HG03575 (cell line): ENCODE data around the gene NAA20.
"Not testable (repeated sequence)": the region's sequence is repeated elsewhere in the genome, so short reads cannot be mapped to it uniquely, and the experiment has no call there.

ENCODE experiments used
- ATAC-seq: cut with Tn5 transposase; IDR thresholded peaks from one replicate; pipeline ENCODE4 v1.9.1; 2021; ENCODE audit not compliant: unreplicated experiment, insufficient number of reproducible peaks, low FRiP score; ENCODE audit errors: extremely low read depth

Gene NAA20

DNA sequence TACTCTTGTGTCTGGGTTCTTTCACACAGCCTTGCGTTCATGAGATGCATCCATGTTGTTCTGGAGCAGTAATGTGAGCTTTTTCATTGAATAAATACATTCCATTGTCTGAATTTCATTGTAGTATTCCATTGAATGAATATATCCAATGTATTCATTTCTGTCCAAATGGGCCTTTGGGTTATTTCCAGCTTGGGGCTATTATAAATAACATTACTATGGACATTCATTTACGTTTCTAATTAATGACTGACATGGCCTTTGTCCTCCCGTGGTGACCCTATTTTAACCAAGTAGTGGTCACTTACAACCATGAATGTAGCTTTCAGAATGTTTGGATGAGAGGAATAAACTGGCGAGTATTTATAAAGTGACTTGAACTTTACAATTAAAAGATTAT is 30.1 kb upstream of the NAA20 start:
- no peak for ATAC-seq

DNA sequence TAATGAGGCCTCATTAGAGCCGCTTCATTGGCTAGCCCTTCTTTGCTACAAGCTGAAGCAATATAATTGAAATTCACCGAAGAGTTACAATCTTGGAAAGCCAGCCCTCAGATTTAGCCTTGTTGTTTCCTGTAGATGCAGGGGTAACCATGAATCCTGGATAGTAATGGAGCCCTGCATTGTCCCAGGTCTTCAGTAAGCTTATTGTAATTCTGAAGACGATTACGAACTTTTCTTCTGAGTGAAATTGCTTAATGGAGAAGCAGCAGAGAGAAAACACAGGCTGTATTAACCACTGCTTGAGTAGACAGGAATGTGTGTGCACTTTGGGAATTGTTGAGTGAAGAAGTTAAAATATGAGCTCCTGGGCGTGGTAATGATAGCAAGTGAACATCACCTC is 26.3 kb upstream of the NAA20 start:
- ATAC-seq = no peak

DNA sequence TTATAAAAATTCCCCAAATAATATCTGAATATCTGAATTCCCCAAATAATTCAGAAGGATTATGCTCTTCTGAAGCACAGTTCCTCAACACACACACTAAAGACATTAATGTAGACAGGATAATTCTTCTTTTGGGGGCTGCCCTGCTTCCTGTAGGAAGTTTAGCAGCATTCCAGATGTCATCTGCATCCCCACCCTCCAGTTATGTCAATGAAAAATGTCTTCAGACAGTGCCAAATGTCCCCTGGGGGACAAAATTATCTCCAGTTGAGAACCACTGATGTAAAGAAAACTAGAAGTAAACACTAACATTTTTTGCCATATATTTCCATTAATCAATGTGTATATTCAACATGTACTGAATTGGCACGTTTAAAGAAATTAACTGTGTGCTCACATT is 25.9 kb upstream of the NAA20 start:
- no peak for ATAC-seq

DNA sequence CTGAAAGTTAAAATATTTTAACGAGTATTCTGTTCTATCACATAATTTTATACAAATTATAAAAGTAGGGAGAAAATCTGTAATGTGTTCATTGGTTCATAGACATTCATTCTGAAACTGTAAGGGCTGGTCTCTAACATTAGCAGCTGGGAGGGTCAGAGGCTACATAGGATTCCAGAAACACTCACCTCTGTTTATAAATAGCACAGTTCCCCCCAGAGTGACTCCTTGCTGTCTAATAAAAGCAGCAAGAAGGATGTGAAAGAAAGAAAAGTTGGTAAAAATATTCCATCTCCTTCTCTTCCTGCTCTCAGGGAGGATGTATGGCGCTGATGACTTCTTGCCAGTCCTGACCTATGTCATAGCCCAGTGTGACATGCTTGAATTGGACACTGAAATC is 25.3 kb upstream of the NAA20 start:
- ATAC-seq = no peak

DNA sequence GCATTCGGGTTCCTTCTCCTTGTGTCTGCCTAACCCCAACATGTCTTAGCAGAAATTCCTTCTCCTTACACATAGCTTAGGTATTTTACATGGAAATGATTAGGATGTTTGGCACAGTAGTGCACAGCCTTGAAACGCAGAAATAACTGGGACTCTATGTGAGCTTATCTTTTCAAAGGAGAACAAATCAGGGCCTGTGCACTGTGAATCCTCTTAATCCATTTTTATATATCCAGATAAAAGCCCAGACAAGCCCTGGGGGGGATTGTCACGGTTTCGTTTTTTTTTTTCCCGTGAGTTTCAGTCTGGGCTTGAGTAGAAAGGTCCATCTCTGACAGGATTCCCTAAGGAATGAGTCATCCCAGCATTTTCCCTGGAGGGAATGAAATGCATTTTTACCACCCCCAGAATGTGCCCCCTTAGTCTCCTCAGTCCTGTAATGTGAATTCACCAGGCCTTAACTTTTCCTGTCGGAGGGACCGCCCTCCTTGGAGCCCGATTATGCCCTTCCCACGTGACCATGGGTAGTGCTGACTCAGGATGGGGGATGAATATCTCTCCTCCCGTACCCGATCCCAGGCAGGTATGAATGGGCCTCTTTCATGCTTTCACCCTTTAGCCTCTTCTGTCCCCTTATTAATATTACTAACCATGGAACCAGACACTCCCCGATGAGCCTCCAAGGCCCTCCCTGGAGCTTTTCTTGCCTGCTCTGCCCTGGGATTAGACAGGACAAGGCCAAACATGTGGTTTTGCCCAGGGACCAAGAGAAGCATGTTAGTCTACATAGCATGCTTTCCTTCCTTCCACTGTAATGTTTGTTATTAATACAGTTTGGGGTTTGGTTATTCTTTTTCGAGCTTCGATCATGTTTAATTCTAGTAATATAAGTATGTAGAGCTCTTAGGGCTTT is 23.9 kb upstream of the NAA20 start:
- no peak for ATAC-seq

DNA sequence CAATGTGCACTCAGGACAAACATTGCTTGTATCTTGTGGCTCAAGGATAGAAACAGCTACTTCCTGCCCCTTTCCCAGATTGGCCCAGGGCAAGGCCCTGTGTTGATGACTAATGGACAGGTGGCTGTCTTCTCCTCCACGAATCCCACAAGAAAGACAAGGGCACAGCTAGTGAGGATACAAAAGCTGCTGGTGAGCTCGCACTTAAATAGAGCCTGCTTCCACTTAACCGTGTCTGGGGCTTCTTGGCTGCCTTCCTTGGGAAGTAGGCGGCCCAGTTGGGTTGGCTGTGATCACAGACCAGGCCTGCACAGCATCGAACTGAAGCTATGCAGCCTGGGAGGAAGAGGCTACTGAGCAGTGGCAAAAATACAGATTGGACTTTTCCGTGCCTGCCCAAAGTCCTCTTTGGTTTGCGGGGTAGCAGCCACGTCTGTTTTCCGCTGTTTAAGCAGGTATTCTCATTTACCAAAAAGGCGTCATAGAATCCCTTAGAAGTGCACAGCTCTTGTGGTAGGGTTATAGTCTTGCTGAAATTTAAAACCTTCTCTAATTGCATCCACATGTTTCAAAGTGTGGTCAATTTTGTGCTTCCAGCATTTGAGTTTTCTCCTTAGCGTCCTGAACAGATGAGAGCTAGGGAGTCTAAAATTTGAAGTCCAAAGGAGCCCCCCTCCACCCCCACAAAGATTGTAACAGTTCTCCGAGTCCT is 23.0 kb upstream of the NAA20 start:
- ATAC-seq = no peak

DNA sequence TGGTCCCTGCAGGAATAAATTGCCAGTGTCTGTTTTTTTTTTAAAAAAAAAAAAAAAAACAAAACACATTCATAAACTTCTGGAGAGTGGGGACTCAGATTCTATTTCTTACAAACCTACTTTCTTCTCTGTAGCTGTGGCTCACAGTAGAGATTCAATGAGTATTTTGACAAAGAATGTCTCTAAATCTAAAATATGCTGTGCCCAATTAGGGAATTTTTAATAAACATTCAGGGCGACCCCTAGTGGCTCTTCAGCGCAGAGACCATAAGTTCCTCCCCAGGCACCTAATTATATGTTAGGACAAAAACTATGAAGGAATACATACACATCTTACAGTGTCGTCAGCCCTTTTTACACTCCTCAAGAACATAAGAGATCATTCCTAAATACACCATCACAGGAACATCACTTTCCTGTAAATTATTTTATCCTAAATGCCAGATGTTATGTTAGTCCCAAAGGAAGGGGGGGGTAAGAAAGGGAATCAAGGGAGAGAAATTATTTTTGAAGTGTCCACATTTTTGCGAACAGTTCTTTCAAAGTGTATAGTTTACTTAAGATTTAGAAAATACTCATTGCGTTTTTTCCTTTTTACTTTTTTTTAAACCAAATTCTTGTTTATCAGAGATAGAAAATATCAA is 21.8 kb upstream of the NAA20 start:
- ATAC-seq = no peak

DNA sequence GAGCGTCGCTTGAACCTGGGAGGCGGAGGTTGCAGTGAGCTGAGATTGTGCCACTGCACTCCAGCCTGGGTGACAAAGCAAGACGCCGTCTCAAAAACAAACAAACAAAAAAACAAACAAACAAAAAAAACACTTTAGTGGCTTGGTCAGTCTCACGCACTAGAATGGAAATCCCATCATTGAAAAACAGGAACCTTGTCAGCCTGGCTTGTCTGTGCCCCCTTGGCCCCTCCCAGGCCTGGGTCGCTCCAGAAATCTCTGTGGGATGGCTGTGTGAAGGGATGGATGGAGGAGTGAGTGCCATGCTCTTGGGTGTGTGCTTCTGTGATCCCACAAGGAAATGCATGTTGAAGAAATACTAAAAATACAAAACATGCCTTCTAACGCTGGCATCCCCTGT is 20.9 kb upstream of the NAA20 start:
- ATAC-seq = no peak

DNA sequence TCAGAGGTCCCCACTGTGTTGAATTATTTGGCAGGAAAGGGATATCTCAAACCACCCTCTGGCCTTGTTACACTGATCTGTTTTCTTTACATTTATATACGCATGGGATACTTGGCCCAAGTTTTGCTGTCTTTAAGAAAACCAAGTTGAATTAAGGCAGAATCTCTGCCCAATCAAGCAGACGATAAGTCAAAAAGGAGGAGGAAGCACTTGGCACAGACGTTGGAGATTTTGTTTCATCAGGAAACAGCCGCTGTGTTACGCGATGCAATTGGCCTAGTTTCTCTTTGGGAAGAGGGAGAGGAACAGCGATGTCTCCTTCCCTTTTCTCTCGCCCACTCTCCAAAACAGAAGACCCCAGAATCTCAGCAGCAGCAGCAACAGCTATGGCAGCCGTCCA is 20.2 kb upstream of the NAA20 start:
- no peak for ATAC-seq

DNA sequence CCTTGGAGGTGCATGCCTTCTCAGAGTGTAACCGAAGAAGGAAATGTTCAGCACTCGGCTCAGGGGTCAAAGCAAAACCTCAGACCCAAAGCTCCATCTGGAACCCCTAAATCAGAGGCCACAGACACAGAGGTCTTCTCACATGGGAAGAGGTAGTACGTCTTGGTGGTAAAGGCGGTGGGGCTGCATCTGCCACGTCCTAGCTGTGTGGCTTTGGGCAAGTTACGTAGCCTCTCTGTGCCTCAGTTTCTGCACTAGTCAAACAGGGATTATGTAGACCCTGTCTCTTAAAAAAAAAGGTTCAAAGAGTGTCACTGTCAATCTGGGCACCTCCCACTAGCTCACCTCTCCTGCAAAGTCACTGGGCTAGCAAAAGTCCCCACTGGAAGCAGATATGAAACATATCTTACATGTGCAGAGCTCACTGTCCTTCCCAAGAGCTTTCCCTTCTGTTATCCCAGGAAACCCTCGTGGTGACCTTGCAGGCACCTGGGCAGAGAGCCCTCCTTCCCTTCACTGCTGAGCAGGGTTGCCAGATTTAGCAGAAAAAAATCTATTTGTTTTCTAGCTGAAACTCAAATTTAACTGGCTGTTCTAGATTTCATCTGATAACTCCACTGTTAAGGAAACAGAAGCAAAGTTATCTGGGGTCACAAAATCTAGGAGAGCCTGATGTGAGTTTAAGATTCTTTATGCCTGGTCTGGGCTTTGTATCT is 18.0 kb upstream of the NAA20 start:
- no peak for ATAC-seq

DNA sequence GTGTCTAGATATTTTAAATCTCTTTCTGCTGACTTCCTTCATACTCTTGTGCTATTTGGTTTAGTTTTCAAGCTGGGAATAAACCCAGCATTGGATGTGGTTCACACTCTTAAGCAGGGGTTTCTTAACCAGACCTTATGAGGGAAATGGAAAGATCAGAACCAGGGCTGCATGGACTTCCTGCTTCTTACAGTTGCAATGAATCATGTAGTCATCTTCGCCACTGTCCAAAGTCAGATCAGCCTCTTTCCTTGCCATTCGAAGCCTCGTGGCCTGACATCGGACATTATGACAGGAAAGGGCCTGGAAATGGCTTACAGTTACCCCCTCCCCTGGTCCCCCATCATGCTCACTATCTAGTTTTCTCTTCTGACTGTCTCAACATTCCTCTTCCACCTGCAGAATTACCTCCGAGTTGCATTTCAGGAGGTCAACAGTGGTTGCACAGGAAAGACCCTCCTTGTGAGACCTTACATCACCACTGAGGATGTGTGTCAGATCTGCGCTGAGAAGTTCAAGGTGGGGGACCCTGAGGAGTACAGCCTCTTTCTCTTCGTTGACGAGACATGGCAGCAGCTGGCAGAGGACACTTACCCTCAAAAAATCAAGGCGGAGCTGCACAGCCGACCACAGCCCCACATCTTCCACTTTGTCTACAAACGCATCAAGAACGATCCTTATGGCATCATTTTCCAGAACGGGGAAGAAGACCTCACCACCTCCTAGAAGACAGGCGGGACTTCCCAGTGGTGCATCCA is 16.8 kb upstream of the NAA20 start:
- ATAC-seq = no peak

DNA sequence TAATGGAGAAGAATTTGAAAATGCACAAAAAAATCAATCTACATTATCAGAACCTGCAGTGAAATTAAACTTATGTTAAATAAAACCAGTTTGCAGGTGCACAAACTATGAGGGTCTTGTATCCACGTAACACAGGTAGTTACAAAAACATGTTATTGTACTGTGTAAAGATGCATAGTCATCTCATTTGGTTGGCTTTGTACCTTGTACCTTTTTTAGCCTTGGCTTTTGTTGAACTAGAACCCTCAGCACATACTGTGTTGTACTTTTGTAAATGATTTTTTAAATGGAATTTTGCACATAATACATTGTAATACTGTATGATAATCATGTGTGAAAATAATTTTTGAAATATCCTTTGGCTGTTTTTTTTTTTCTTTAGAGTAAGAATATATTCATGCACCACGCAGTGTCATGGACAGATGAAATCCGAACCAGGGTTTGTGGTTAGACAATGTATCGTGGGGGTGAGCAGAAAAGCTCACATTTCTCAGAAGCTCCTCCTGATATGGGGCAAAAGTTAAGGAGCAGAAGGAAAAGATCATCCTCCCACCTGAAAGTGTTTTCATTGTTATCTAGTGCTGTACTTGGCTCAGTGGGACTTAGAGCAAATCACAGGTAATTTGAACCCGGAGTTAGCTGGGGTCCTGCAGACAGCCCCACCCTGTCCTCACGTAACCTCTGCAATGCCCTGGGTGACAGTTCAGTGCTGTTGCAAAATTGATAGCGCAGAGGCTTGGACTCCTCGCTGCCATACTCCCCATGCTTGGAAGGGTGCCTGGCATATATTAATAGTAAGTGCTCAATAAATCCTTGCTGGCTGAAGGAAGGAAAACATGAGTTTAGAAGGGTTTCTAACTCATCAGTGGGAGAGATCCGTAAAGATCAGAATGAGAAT is 14.8 kb upstream of the NAA20 start:
- ATAC-seq = no peak

DNA sequence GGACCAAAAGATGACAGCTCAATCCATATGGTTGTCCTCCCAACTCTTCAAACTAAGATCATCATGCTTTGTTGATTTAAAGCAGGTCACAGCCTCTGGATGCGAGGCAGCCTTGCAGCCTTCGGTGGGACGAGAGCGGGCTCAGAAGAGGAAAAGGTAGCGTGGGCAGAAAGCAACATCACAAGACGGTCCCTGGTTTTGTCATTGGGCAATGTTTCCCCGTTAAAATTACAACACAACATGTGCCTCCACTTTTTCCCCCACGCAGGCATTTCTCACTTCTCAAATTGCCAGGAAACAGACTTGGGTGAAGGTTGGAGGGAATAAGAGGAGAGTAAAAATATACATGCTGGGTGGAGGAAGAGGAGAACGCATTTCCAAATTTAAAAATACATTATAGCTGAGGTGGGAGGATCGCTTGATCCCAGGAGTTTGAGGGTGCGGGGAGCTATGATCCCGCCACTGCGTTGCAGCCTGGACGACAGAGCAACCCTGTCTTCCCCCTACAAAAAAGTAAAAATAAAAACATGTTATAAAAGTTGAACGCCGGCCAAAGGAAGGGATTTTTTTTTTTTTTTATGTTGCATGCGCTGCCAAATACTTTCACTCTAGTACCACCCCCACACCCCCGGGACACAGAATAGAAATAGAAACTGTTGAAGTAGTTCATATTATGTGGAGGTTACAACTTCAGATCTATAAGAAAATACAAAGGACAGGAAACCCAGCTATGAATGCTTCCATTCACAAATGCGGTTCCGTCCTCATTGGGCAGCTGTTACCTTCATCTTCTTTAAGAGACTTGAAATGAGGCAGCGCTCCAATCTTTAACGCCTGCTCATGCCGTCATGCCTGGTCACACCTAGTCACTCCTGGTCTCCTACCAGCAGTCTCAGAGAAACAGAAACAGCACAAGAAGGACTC is 13.9 kb upstream of the NAA20 start:
- no peak for ATAC-seq

DNA sequence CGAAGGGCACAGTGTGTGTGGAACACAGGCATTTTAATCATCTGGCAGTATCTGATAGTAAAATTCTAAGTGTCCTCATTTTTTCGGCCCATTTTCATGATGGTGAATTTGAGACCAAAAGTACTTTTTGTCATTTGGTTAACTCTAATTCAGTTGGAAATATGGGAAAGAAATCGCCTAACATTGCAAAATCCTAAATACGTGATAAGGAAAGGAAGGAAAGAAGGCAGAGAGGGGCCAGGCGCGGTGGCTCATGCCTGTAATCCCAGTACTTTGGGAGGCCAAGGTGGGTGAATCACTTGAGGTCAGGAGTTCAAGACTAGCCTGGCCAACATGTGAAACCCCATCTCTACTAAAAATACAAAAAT is 13.2 kb upstream of the NAA20 start:
- ATAC-seq = not testable (repeated sequence)

DNA sequence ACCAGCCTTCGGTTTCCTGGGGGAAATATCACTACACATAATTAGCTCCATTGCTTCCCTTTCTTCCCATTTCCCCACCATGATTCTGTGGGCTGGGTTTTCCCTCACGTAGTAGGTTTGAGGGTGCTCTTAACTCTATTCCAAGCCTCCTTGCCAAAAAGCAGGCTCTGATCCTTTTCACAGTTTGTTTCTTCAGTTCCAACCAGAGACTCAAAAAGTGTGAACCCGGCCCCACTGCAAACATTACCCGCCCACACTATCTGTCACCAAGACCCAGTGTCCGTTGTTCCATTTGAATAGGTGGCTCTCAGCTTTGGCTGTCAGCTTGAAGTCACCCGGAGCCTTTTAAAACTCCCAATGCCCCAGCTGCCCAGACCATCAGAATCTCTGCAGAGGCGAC is 11.8 kb upstream of the NAA20 start:
- no peak for ATAC-seq

DNA sequence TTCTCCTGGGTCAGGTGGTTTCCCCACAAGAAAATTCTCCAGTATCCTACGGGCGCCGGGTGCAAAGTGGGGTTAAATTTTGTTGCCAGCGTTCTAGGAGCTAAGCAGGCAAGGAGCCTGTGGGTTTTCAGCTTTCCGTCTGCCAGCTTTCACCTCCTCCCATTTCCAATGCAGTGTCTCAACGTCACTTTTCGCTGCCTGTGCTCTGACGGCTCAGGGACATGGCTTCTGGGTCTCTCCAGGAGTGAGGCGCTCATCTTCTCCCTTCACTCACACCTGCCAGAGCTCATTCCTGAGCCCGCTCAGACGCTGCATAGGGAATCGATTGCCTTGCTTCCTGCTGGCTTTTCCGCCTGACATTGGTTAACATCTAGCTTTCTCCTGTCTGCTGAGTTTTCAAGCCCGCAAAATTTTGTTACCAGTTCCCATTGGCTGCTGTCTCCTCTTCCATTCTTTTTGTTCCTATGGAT is 7.3 kb upstream of the NAA20 start:
- ATAC-seq = no peak
